Measurements from ENCODE around the gene ULK4. TPM values are rescaled to one million over a fixed set of nuclear protein-coding genes. Genes with fewer than 3 reads are reported as not detected.

ULK4 gene
- total and polyA plus RNA-seq, 9 of the 15 experiments (the other 6 are each of a cell fraction or from before 2014, with no cell fraction given), result 3.0 to 5.9 (median 3.5) TPM

GRCh38 chr3:41198950-41199865, 762.7 kb downstream of the ULK4 start, which contains the start of gene CTNNB1 (continued):
- TF ChIP-seq ZBTB40 (IDR thresholded peaks at IDR 0.05) (peak; percentile 66), ZBTB40 (CRISPR knock-in tag; IDR thresholded peaks at IDR 0.05) (no peak), GABPB1 (CRISPR knock-in tag; IDR thresholded peaks at IDR 0.05) (peak; percentile 71; the same call in 1 of the 2 replicates), ZNF644 (tag; IDR thresholded peaks at IDR 0.05; ENCODE audit: low read depth) (no peak), OTX1 (CRISPR knock-in tag; IDR thresholded peaks at IDR 0.05) (peak; percentile 82), ZKSCAN1 (IDR thresholded peaks at IDR 0.05; ENCODE audit: low read depth, low read length) (0 out of 2 replicates have a peak, but pooled peaks have one; percentile 52), E2F6 (IDR thresholded peaks at IDR 0.05; ENCODE audit: borderline replicate concordance in 1 of 2, extremely low read depth in 1 of 2, insufficient read depth in 1 of 2, insufficient read length in 1 of 2, low read depth in 1 of 2, low read length in 1 of 2, poor library complexity in 1 of 2, severe bottlenecking in 1 of 2) (peak; percentile 57 to 64), MYNN (IDR thresholded peaks at IDR 0.05) (peak; percentile 73; the same call in 1 of the 2 replicates), MYNN (CRISPR knock-in tag; IDR thresholded peaks at IDR 0.05) (no peak), MITF (IDR thresholded peaks at IDR 0.05) (0 out of 2 replicates have a peak, but pooled peaks have one; percentile 27), ZBTB9 (CRISPR knock-in tag; IDR thresholded peaks at IDR 0.05) (0 out of 2 replicates have a peak, but pooled peaks have one; percentile 46)

All from K562 (cell line).